ENCODE data around the gene HVCN1. TPM values are rescaled to one million over a fixed set of nuclear protein-coding genes. Genes with fewer than 3 reads are reported as not detected.
A peak's percentile ranks its signal among the peaks of the same experiment; 100 is the strongest.

The HVCN1 gene
- total and polyA plus RNA-seq, 4 donors, result 9.1 to 16.7 (median 10.8) TPM

GRCh38 chr12:110600254-110600653 lies 88.7 kb downstream of the HVCN1 start:
- ATAC-seq (ENCODE audit: insufficient read depth, low FRiP score) (peak; percentile 72), DNase-seq (peak in 2 of 3 donors; percentile 67 to 78)
- peak; percentile 15 for TF ChIP-seq CTCF (IDR thresholded peaks at IDR 0.05; ENCODE audit: control extremely low read depth, extremely low read depth)
- Histone ChIP-seq H3K27ac (ENCODE audit: low read depth in 1 of 2, low read length in 1 of 2) (no peak overlapping the region), H3K4me1 (ENCODE audit: control insufficient read depth in 5 of 5, insufficient read depth in 5 of 5, low read length in 5 of 5) (no peaks in the 10 kb centered on the region), H3K9ac (ENCODE audit: insufficient read depth in 1 of 2, low read length in 2 of 2) (no peak overlapping the region), H3K27me3 (ENCODE audit: control insufficient read depth in 3 of 3, insufficient read depth in 3 of 3, low read length in 2 of 3) (no peaks in the 10 kb centered on the region), H3K36me3 (ENCODE audit: control insufficient read depth in 4 of 4, insufficient read depth in 4 of 4, low read length in 4 of 4) (no peaks in the 10 kb centered on the region), H3K9me3 (ENCODE audit: control insufficient read depth in 4 of 4, insufficient read depth in 3 of 4, low read length in 3 of 4) (no peaks in the 10 kb centered on the region), H3K4me3 (no peak overlapping the region)
- 34% methylated on average over 4 of the region's 4 CpGs for WGBS, 2 donors

- Histone ChIP-seq H3K9me3 (ENCODE audit: control insufficient read depth in 4 of 4, insufficient read depth in 3 of 4, low read length in 3 of 4) (no peaks in the 10 kb centered on the region), H3K9ac (ENCODE audit: insufficient read depth in 1 of 2, low read length in 2 of 2) (no peak overlapping the region), H3K27ac (ENCODE audit: low read depth in 1 of 2, low read length in 1 of 2) (no peak overlapping the region), H3K27me3 (ENCODE audit: control insufficient read depth in 3 of 3, insufficient read depth in 3 of 3, low read length in 2 of 3) (no peaks in the 10 kb centered on the region), H3K4me3 (no peak overlapping the region), H3K4me1 (ENCODE audit: control insufficient read depth in 5 of 5, insufficient read depth in 5 of 5, low read length in 5 of 5) (no peaks in the 10 kb centered on the region), H3K36me3 (ENCODE audit: control insufficient read depth in 4 of 4, insufficient read depth in 4 of 4, low read length in 4 of 4) (no peaks in the 10 kb centered on the region)
- no peak for TF ChIP-seq CTCF (IDR thresholded peaks at IDR 0.05; ENCODE audit: control extremely low read depth, extremely low read depth)
- 51 to 59% methylated on average over 4 of the region's 4 CpGs for WGBS, 2 donors
- ATAC-seq (ENCODE audit: insufficient read depth, low FRiP score), result no peak
- no peak for DNase-seq
These were observed 89.6 kb downstream of the HVCN1 start for GRCh38 chr12:110599334-110599733.

Small RNA genes lying within 50 kb of the gene (small RNA-seq; reads per million reads assigned to genes)
- gene RN7SL387P (ENCODE audit: low replicate concordance), result not detected

Other genes starting within 250 kb of the HVCN1 start
- gene ARPC3, start 238.8 kb downstream of the HVCN1 start, total RNA-seq, result 100 to 1,000 TPM; 179 to 195 TPM
- 100 to 1,000 TPM; 491 to 514 TPM for gene ARPC3, start 238.8 kb downstream of the HVCN1 start, polyA plus RNA-seq
- 10 to 100 TPM; 20.4 to 24.4 TPM for gene GPN3, start 220.9 kb downstream of the HVCN1 start, total RNA-seq
- gene GPN3, start 220.9 kb downstream of the HVCN1 start, polyA plus RNA-seq, result 10 to 100 TPM; 23.7 to 26.9 TPM
- 1 to 10 TPM; 2.9 to 6.3 TPM for gene FAM216A, start 220.3 kb downstream of the HVCN1 start, total RNA-seq
- gene FAM216A, start 220.3 kb downstream of the HVCN1 start, polyA plus RNA-seq, result 1 to 10 TPM; 4.0 to 6.4 TPM
- gene VPS29, start 187.0 kb downstream of the HVCN1 start, total RNA-seq, result 100 to 1,000 TPM in 1 of 2 donors, 10 to 100 TPM in 1; 73.7 to 104 TPM
- gene VPS29, start 187.0 kb downstream of the HVCN1 start, polyA plus RNA-seq, result 100 to 1,000 TPM; 165 to 177 TPM
- 1 to 10 TPM in 1 of 2 donors, under 1 TPM in 1; 0.77 to 1.5 TPM for gene RAD9B, start 186.8 kb downstream of the HVCN1 start, total RNA-seq
- under 1 TPM; 0.12 to 0.46 TPM for gene RAD9B, start 186.8 kb downstream of the HVCN1 start, polyA plus RNA-seq
- gene PPTC7, start 105.8 kb downstream of the HVCN1 start, total RNA-seq, result 10 to 100 TPM; 23.3 to 23.4 TPM
- gene PPTC7, start 105.8 kb downstream of the HVCN1 start, polyA plus RNA-seq, result 10 to 100 TPM in 1 of 2 donors, 1 to 10 TPM in 1; 7.1 to 15.3 TPM
- gene TCTN1, start 75.0 kb downstream of the HVCN1 start, total RNA-seq, result 10 to 100 TPM; 56.9 to 79.2 TPM
- gene TCTN1, start 75.0 kb downstream of the HVCN1 start, polyA plus RNA-seq, result 10 to 100 TPM; 22.0 to 31.6 TPM
- 100 to 1,000 TPM in 1 of 2 donors, 10 to 100 TPM in 1; 84.5 to 124 TPM for gene PPP1CC, start 53.8 kb upstream of the HVCN1 start, total RNA-seq
- 10 to 100 TPM; 56.2 to 60.2 TPM for gene PPP1CC, start 53.8 kb upstream of the HVCN1 start, polyA plus RNA-seq
- not detected for gene CCDC63, start 157.9 kb upstream of the HVCN1 start, total RNA-seq
- gene CCDC63, start 157.9 kb upstream of the HVCN1 start, polyA plus RNA-seq, result not detected
- gene MYL2, start 231.5 kb upstream of the HVCN1 start, total RNA-seq, result not detected
- 1 to 10 TPM in 1 of 2 donors, under 1 TPM in 1; 0.65 to 1.7 TPM for gene MYL2, start 231.5 kb upstream of the HVCN1 start, polyA plus RNA-seq

Measured in lung (tissue), 13 donors.